Pericardium fibroblast (primary cell): ENCODE results near the gene AGTR2. TPM values are rescaled to one million over a fixed set of nuclear protein-coding genes. Genes with fewer than 3 reads are reported as not detected.

Experiments used
- total RNA-seq: library from RNA; depleted of rRNA; stranded (reverse); fragments of >200 nt; gene quantifications from 2 replicates; pipeline ENCODE4 v1.2.3, GENCODE V29; 2015

AGTR2 gene
- not detected in 2 replicates for total RNA-seq

GRCh38 chrX:116170511-116170910 lies at the start of gene AGTR2:
Gene AGTR2 (plus strand): TSS chrX:116170744. CDS start chrX:116172281, 1,537 bp downstream.

